Mesenchymal stem cell (in vitro differentiated cells and primary cell): ENCODE data around the gene CHST4.

Experiments used
- DNase-seq: peaks from one replicate; pipeline ENCODE4 v3.0.0-alpha.2; 2013
- H2AFZ ChIP-seq: one replicate; pipeline ENCODE4 v1.6.1; 2013; ENCODE audit warnings: low read depth, mild to moderate bottlenecking, control low read depth, inconsistent platforms, low read length, moderate library complexity
- H2AK5ac ChIP-seq: 2 replicates; pipeline ENCODE4 v1.6.1; 2013; ENCODE audit warnings: low read length, moderate library complexity, mild to moderate bottlenecking, inconsistent platforms; ENCODE audit not compliant: severe bottlenecking
- H2BK120ac ChIP-seq: one replicate; pipeline ENCODE4 v1.6.1; 2013; ENCODE audit warnings: low read depth, mild to moderate bottlenecking, inconsistent platforms, low read length, moderate library complexity
- H2BK12ac ChIP-seq, 2 experiments: one replicate each; pipeline ENCODE4 v1.6.1; 2013; ENCODE audit warnings: inconsistent platforms in 2 of 2, low read length in 2 of 2, mild to moderate bottlenecking in 2 of 2, moderate library complexity in 2 of 2, control low read depth in 1 of 2
- H2BK15ac ChIP-seq: one replicate; pipeline ENCODE4 v1.6.1; 2013; ENCODE audit warnings: mild to moderate bottlenecking, low read depth, inconsistent platforms; ENCODE audit not compliant: poor library complexity, severe bottlenecking
- H2BK5ac ChIP-seq: 2 replicates; pipeline ENCODE4 v1.6.1; 2013; ENCODE audit warnings: low read depth, mild to moderate bottlenecking, low read length, control low read depth, inconsistent platforms; ENCODE audit not compliant: poor library complexity, severe bottlenecking
- H3K14ac ChIP-seq, 2 experiments: one replicate each; pipeline ENCODE4 v1.6.1; 2013; ENCODE audit warnings: inconsistent platforms in 2 of 2, low read length in 2 of 2, control low read depth in 1 of 2, mild to moderate bottlenecking in 1 of 2, moderate library complexity in 1 of 2
- H3K18ac ChIP-seq, 2 experiments: one replicate each; pipeline ENCODE4 v1.6.1; 2013; ENCODE audit warnings: inconsistent platforms in 2 of 2, low read length in 2 of 2, control low read depth in 1 of 2, low read depth in 1 of 2, mild to moderate bottlenecking in 1 of 2
- H3K23ac ChIP-seq, 2 experiments: one replicate each; pipeline ENCODE4 v1.6.1; 2013; ENCODE audit warnings: inconsistent platforms in 2 of 2, low read length in 2 of 2, mild to moderate bottlenecking in 2 of 2, moderate library complexity in 2 of 2, control low read depth in 1 of 2
- H3K27ac ChIP-seq: 2 replicates; pipeline ENCODE4 v1.5.1; 2013; ENCODE audit warnings: mild to moderate bottlenecking, moderate library complexity, low read length, control low read depth, inconsistent platforms; ENCODE audit not compliant: poor library complexity, severe bottlenecking
- H3K27me3 ChIP-seq, 2 experiments: 2 replicates each; pipeline versions ENCODE4 v1.6.1 to v1.7.0; 2013; ENCODE audit warnings: low read length in 2 of 2, mild to moderate bottlenecking in 2 of 2, moderate library complexity in 2 of 2, control low read depth in 1 of 2, inconsistent platforms in 1 of 2; ENCODE audit not compliant: control insufficient read depth in 1 of 2, insufficient read depth in 1 of 2
- H3K36me3 ChIP-seq, 2 experiments: 2 replicates each; pipeline versions ENCODE4 v1.6.1 to v1.7.0; 2013; ENCODE audit warnings: low read length in 2 of 2, control low read depth in 1 of 2, inconsistent platforms in 1 of 2, low read depth in 1 of 2, mild to moderate bottlenecking in 1 of 2; ENCODE audit not compliant: insufficient read depth in 2 of 2, control insufficient read depth in 1 of 2
- H3K4ac ChIP-seq, 2 experiments: one replicate each; pipeline ENCODE4 v1.6.1; 2013; ENCODE audit warnings: inconsistent platforms in 2 of 2, low read length in 2 of 2, mild to moderate bottlenecking in 2 of 2, moderate library complexity in 2 of 2, control low read depth in 1 of 2, low read depth in 1 of 2
- H3K4me1 ChIP-seq: 2 replicates; pipeline ENCODE4 v1.6.1; 2013; ENCODE audit warnings: low read depth, low read length, control low read depth; ENCODE audit not compliant: control insufficient read depth, insufficient read depth
- H3K4me2 ChIP-seq: 2 replicates; pipeline ENCODE4 v1.6.1; 2013; ENCODE audit warnings: low read length, mild to moderate bottlenecking, inconsistent platforms; ENCODE audit not compliant: poor library complexity, severe bottlenecking
- H3K4me3 ChIP-seq, 2 experiments: 2 replicates each; pipeline versions ENCODE4 v1.5.1 to v1.7.0; 2013; ENCODE audit warnings: low read length in 2 of 2, mild to moderate bottlenecking in 2 of 2, control low read depth in 1 of 2, low read depth in 1 of 2; ENCODE audit not compliant: insufficient read depth in 1 of 2
- H3K79me1 ChIP-seq: replicated peaks from 2 replicates; pipeline ENCODE4 v1.6.1; 2013; ENCODE audit warnings: mild to moderate bottlenecking, control low read depth, low read length, inconsistent platforms; ENCODE audit not compliant: poor library complexity, severe bottlenecking
- H3K9ac ChIP-seq: 2 replicates; pipeline ENCODE4 v1.7.0; 2013; ENCODE audit warnings: mild to moderate bottlenecking, low read length, moderate library complexity
- H3K9me3 ChIP-seq: 2 replicates; pipeline ENCODE4 v1.7.0; 2013; ENCODE audit warnings: mild to moderate bottlenecking, low read length; ENCODE audit not compliant: control insufficient read depth
- H4K8ac ChIP-seq: one replicate; pipeline ENCODE4 v1.6.1; 2013; ENCODE audit warnings: inconsistent platforms, mild to moderate bottlenecking, low read length, moderate library complexity
- H4K91ac ChIP-seq: one replicate; pipeline ENCODE4 v1.6.1; 2013; ENCODE audit warnings: mild to moderate bottlenecking, low read length, inconsistent platforms
- WGBS: methylation state at CpG from one replicate; pipeline ENCODE4 v1.1.7; 2013; ENCODE audit warnings: mixed read lengths; 5-methylcytosine and 5-hydroxymethylcytosine counted together

CHST4 gene

GRCh38 chr16:71568551-71568950 is 42.3 kb downstream of the CHST4 start:
- H2BK120ac ChIP-seq: no peak overlapping the region
- H2BK15ac ChIP-seq: no peak overlapping the region
- no peak overlapping the region for H4K91ac ChIP-seq
- H3K36me3 ChIP-seq: no peaks in the 10 kb centered on the region
- no peak overlapping the region for H4K8ac ChIP-seq
- no peak overlapping the region for H2BK5ac ChIP-seq
- H3K4me1 ChIP-seq: peaks cover 3% of the 10 kb centered on the region
- H3K4me3 ChIP-seq: no peak overlapping the region
- H3K9ac ChIP-seq: no peak overlapping the region
- no peak overlapping the region for H2BK12ac ChIP-seq
- H2AFZ ChIP-seq: no peak overlapping the region
- H3K14ac ChIP-seq: no peak overlapping the region
- H3K18ac ChIP-seq: no peak overlapping the region
- peaks cover 2 to 3% of the 10 kb centered on the region in 2 experiments for H3K27me3 ChIP-seq
- peaks cover 1% of the 10 kb centered on the region for H3K79me1 ChIP-seq
- no peak overlapping the region for H3K27ac ChIP-seq
- DNase-seq: no peak
- no peak overlapping the region for H3K23ac ChIP-seq
- 67% methylated on average over 1 of the region's 4 CpGs for WGBS
- H2AK5ac ChIP-seq: no peak overlapping the region
- no peak overlapping the region for H3K4ac ChIP-seq
- H3K4me2 ChIP-seq: no peak overlapping the region
- H3K9me3 ChIP-seq: no peaks in the 10 kb centered on the region

DNA sequence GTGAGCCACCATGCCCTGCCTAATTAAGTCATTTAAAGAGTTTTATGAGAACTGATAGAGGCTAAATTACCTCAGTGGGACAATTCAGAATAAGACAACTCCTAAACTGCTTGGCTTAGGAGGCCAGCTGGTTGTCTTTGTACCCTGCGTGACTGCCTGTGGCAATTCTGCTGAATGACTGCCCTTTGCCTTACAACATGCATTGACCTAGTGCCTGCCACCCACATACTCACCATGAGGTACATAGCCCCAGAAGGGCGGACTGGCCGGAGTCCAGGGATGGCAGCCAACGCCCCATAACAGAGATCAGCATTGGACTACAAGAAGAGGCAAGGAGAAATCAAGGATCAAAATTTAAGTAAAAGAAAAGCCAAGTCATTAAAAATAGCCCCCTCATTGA is 43.4 kb downstream of the CHST4 start:
- Histone ChIP-seq H3K4me2 (no peak overlapping the region), H3K23ac (no peak overlapping the region), H3K27me3 (peaks cover 2 to 3% of the 10 kb centered on the region in 2 experiments), H2BK120ac (no peak overlapping the region), H3K4me3 (no peak overlapping the region), H2AK5ac (no peak overlapping the region), H2BK15ac (no peak overlapping the region), H3K9ac (no peak overlapping the region), H3K36me3 (no peaks in the 10 kb centered on the region), H4K91ac (no peak overlapping the region), H3K14ac (no peak overlapping the region), H3K4ac (no peak overlapping the region), H3K9me3 (no peaks in the 10 kb centered on the region), H3K79me1 (no peaks in the 10 kb centered on the region), H3K18ac (no peak overlapping the region), H2BK12ac (no peak overlapping the region), H2BK5ac (no peak overlapping the region), H3K4me1 (peaks cover 3% of the 10 kb centered on the region), H2AFZ (no peak overlapping the region), H4K8ac (no peak overlapping the region), H3K27ac (no peak overlapping the region)
- 95% methylated on average over 4 of the region's 4 CpGs for WGBS
- no peak for DNase-seq

- Histone ChIP-seq H3K23ac (no peak overlapping the region), H3K36me3 (no peaks in the 10 kb centered on the region), H3K9ac (no peak overlapping the region), H3K4me3 (no peak overlapping the region), H2BK120ac (no peak overlapping the region), H3K4me1 (peaks cover 3% of the 10 kb centered on the region), H4K8ac (no peak overlapping the region), H2AK5ac (no peak overlapping the region), H3K27ac (no peak overlapping the region), H3K79me1 (no peaks in the 10 kb centered on the region), H3K4ac (no peak overlapping the region), H3K9me3 (no peaks in the 10 kb centered on the region), H3K27me3 (peaks cover 2 to 3% of the 10 kb centered on the region in 2 experiments), H3K18ac (no peak overlapping the region), H2AFZ (no peak overlapping the region), H3K14ac (no peak overlapping the region), H4K91ac (no peak overlapping the region), H3K4me2 (no peak overlapping the region), H2BK12ac (no peak overlapping the region), H2BK15ac (no peak overlapping the region), H2BK5ac (no peak overlapping the region)
- WGBS: 97% methylated on average over 7 of the region's 8 CpGs
- no peak for DNase-seq
Observed at GRCh38 chr16:71570144-71570543, 43.9 kb downstream of the CHST4 start.

GRCh38 chr16:71572497-71573116 is 46.4 kb downstream of the CHST4 start:
- H3K9ac ChIP-seq: no peak overlapping the region
- H3K18ac ChIP-seq: no peak overlapping the region
- no peak overlapping the region for H3K14ac ChIP-seq
- H2BK5ac ChIP-seq: no peak overlapping the region
- no peak overlapping the region for H3K4me2 ChIP-seq
- no peak overlapping the region for H2BK120ac ChIP-seq
- no peak overlapping the region for H2AFZ ChIP-seq
- H2BK15ac ChIP-seq: no peak overlapping the region
- H4K91ac ChIP-seq: no peak overlapping the region
- no peak overlapping the region for H3K23ac ChIP-seq
- H3K4me1 ChIP-seq: no peaks in the 10 kb centered on the region
- no peak overlapping the region for H3K4ac ChIP-seq
- H2BK12ac ChIP-seq: no peak overlapping the region
- H2AK5ac ChIP-seq: no peak overlapping the region
- no peak overlapping the region for H4K8ac ChIP-seq
- H3K9me3 ChIP-seq: no peaks in the 10 kb centered on the region
- H3K4me3 ChIP-seq: no peak overlapping the region
- no peaks in the 10 kb centered on the region for H3K36me3 ChIP-seq
- no peak overlapping the region for H3K27ac ChIP-seq
- WGBS: 47% methylated on average over 3 of the region's 3 CpGs
- no peaks in the 10 kb centered on the region for H3K79me1 ChIP-seq
- H3K27me3 ChIP-seq: peaks cover 14 to 21% of the 10 kb centered on the region in 2 experiments
- DNase-seq: no peak
